RWPE1 (cell line): ENCODE measurements around the gene TRAF3.

Experiments
- CTCF ChIA-PET: fragments of 350-600 bp; sonication (Branson Sonifier 250); formaldehyde crosslinking; extraction: SDS; loops from one replicate; lab custom pipeline; 2021; lab: Yijun Ruan, JAX
- POLR2A ChIA-PET: fragments of 400-600 bp; formaldehyde crosslinking; extraction: SDS; loops from one replicate; lab custom pipeline; 2020; ENCODE audit warnings: antibody characterized with exemption; ENCODE audit not compliant: low non-redundant PET; lab: Yijun Ruan, JAX
- DNase-seq: peaks from one replicate; pipeline ENCODE4 v3.0.0; 2012; ENCODE audit warnings: low spot score
- H3K27ac ChIP-seq: fragments of 450-650 bp; 2 replicates; pipeline ENCODE4 v1.5.1; 2017
- CTCF ChIP-seq: fragments of 450-650 bp; conservative IDR thresholded peaks from 2 replicates; pipeline ENCODE4 v1.5.1; 2017; ENCODE audit warnings: low read depth, mild to moderate bottlenecking

Gene TRAF3

GRCh38 chr14:102751088-102751487, 26.2 kb upstream of the TRAF3 start:
- no peak for DNase-seq
- TF ChIP-seq CTCF: no peak
- ChIA-PET POLR2A (no interaction called here), CTCF (no interaction called here)
- H3K27ac ChIP-seq: no peak overlapping the region

DNA sequence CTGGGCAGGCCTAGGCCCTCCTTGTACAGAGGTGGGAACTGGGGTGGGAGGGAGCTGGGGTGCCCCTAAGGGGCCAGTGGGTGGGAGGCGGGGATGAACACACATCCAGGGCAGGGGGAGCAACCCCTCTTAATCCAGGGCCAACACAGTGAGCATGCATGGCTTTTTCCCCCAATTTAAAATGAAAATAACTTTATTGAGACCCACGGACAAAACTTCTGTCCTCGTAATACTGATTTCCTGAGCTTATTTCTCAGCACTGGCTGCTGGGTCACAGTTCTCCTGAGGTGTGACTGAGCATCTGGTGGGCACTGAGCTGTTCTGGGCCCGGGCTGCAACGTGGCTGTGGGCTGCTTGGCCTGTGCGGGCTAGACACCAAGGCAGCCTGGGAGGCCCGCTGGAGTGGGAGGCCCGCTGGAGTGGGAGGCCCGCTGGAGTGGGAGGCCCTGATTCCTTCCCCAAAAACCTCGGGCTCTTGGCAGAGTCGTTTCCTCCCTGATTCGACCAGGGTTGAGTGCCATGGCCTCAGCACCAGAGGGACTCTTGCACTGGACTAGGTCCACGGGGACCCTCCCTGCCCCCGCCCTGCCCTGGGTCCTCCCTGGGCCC, 24.9 kb upstream of the TRAF3 start:
- no peak for DNase-seq
- ChIA-PET CTCF (no interaction called here), POLR2A (no interaction called here)
- H3K27ac ChIP-seq: no peak overlapping the region
- TF ChIP-seq CTCF: no peak

DNA sequence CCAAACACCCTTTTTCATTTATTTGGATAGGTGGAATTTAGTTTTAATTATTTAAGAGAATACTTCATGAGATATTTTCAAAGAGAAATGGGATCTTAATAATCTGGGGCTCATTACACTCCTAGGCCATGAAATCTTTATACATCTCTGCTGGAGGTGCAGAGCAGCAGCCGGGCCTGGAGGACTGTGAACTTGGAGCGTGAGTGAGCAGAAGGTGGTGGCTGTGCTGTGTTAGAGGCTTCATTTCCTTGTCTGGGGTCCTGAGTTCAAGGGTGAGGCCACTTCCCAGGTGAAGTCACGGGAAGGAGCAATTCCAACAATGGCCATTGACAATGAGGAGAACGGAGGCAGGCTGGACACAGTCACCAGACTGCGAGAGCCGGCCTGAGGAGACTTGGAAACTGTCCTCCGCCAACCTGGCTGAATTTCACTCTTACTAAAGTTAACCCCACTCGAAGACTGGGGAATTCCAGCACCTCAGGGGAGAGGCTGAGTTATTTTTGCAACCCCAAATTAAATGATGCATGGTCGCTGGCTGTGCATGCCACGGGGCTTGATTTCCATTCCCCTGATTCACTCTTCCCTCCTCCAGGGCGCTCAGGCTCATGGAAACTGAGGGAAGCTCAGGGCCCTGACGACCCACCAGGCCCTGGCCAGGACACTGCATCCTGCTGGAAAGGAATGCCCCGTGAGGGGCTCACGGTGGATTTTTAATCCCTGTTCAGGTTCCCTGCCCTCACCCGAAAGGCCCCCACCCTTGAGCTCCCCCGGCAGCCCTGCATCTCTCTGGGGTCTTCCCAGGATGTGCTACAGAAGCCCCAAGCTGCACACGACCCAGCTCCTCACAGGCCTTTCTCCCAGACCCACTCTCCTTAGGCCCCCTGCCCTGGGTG, 22.6 kb upstream of the TRAF3 start:
- ChIA-PET POLR2A (no interaction called here), CTCF (interaction anchor here (0.6 kb wide), 1 partner anchor 11 kb away, joined by 3 read pairs; no protein-coding TSS in a partner anchor)
- TF ChIP-seq CTCF: no peak
- H3K27ac ChIP-seq: no peak overlapping the region
- no peak for DNase-seq

DNA sequence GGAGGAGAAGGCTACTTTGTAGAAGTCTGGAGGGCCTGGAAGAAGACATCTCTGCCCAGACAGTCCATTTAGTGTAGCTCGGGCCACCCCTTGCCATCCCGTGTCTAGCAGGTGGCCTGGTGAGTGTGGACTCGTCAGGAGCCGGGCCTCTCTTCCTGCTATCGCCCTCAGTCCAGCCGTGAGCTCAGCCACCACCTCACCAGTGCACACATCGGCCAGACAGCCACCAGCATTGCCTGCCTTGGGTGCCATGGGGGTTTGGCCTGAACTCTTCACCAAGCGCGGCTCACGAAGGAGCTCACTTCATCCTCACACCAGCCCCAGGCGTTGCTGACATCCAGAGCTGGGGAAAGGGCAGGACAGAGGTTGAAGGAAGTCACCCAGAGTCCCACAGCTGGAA, 19.6 kb upstream of the TRAF3 start:
- no peak for DNase-seq
- no peak overlapping the region for H3K27ac ChIP-seq
- POLR2A ChIA-PET: no interaction called here
- TF ChIP-seq CTCF: no peak
- CTCF ChIA-PET: interaction anchor here (0.6 kb wide), 1 partner anchor 319 kb away, joined by 3 read pairs; no protein-coding TSS in a partner anchor

DNA sequence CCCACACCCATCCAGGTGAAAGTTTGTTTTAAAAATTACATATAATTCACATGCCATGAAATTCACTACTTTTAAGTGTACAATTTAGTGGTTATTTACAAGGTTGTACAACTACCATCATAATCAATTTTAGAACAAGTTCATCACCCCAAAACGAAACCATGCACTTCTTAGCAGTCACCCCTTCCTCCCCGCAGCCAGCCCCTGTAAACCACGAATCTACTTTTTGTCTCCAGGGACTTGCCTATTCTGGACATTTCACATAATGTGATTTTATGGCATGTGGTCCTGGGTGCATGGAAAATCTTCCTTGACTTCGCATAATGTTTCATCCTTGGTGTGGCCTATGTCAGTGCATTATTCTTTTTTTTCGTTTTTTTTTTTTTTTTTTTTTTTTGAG, 19.2 kb upstream of the TRAF3 start:
- DNase-seq: no peak
- ChIA-PET CTCF (interaction anchor here (0.6 kb wide), 2 partner anchors 11 to 319 kb away, joined by 3 read pairs; no protein-coding TSS in a partner anchor), POLR2A (no interaction called here)
- TF ChIP-seq CTCF: no peak
- H3K27ac ChIP-seq: no peak overlapping the region

- H3K27ac ChIP-seq: no peak overlapping the region
- ChIA-PET CTCF (no interaction called here), POLR2A (no interaction called here)
- DNase-seq: no peak
- TF ChIP-seq CTCF: no peak
These were observed 17.6 kb upstream of the TRAF3 start for GRCh38 chr14:102759456-102760187.
